Right lobe of liver (tissue), 4 donors: Measurements from ENCODE around the gene SARNP.

Experiments used
- CTCF ChIP-seq, 4 donors: fragments of 200-600 bp in 3 of 4; fragments of 450-650 bp in 1 of 4; IDR thresholded peaks; one replicate each; pipeline versions ENCODE4 v1.5.1 to v1.8.0; 2016 to 2022; ENCODE audit warnings: antibody characterized with exemption in 4 of 4, mild to moderate bottlenecking in 2 of 4
- POLR2A ChIP-seq: fragments of 450-650 bp; IDR thresholded peaks from one replicate; pipeline ENCODE4 v1.6.1; 2017; ENCODE audit warnings: antibody characterized with exemption, mild to moderate bottlenecking
- donor health status: DM: no; HTN: no; CAD: no.
- donor health status: DM: no; HTN: no; CAD: no.
- donor health status: DM: no; HTN: yes; CAD: no.

- TF ChIP-seq CTCF (IDR thresholded peaks at IDR 0.05) (peak; percentile 82 to 97 (median 86)), POLR2A (no peak)
Observed at GRCh38 chr12:55738123-55739024, 79.2 kb downstream of the SARNP start.
